GM12891 (cell line): ENCODE data around the gene MIPEP.

Source experiments
- DNase-seq: peaks from one replicate; pipeline ENCODE4 v3.0.0; 2011; ENCODE audit warnings: low spot score; ENCODE audit not compliant: insufficient read length
- FAIRE-seq: peaks from 2 replicates; lab custom pipeline; 2011; peaks lifted over from hg19 to GRCh38; lab: Jason Lieb, UNC
- PAX5 ChIP-seq: IDR thresholded peaks from 2 replicates; pipeline ENCODE4 v1.6.1; 2011; ENCODE audit warnings: low read length, moderate library complexity, mild to moderate bottlenecking; ENCODE audit not compliant: insufficient read depth, severe bottlenecking
- POLR2A ChIP-seq: IDR thresholded peaks from 2 replicates; pipeline ENCODE4 v1.6.1; 2011; ENCODE audit warnings: low read depth, low read length, control low read depth
- POLR2AphosphoS5 ChIP-seq: IDR thresholded peaks from 2 replicates; pipeline ENCODE4 v1.6.1; 2011; ENCODE audit warnings: low read depth, low read length, control low read depth
- POU2F2 ChIP-seq: IDR thresholded peaks from 2 replicates; pipeline ENCODE4 v1.6.1; 2011; ENCODE audit warnings: low read depth, mild to moderate bottlenecking, control low read depth, low read length, moderate library complexity
- SPI1 ChIP-seq: IDR thresholded peaks from 2 replicates; pipeline ENCODE4 v1.6.1; 2011; ENCODE audit warnings: low read depth, low read length, control low read depth
- TAF1 ChIP-seq: IDR thresholded peaks from 2 replicates; pipeline ENCODE4 v1.6.1; 2011; ENCODE audit warnings: low read depth, low read length, control low read depth

MIPEP gene

DNA sequence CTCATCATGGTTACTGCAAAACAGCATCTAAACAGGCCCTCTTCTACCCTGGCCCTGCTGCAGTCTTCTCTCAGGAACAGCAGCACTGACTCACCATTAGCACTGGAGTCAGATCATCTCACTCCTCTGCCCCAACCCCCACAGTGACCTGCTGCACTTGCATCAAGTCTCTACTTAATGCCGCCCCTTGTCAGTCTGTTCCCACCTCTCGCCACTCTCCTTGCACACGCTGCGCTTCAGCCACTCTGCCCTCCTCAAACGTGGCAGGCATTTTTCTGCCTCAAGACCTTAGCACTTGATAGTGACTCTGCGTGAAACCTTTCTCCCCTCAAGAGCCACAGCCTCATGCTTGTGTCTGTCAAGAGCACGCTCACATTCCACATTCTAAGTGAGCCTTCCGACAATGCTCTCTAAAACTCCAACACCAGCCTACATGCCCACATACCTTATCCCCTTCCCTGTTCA, 22.1 kb downstream of the MIPEP start:
- TF ChIP-seq TAF1 (no peak), PAX5 (no peak), POU2F2 (no peak), POLR2A (no peak), SPI1 (no peak), POLR2AphosphoS5 (no peak)
- DNase-seq (no peak), FAIRE-seq (no peak)

DNA sequence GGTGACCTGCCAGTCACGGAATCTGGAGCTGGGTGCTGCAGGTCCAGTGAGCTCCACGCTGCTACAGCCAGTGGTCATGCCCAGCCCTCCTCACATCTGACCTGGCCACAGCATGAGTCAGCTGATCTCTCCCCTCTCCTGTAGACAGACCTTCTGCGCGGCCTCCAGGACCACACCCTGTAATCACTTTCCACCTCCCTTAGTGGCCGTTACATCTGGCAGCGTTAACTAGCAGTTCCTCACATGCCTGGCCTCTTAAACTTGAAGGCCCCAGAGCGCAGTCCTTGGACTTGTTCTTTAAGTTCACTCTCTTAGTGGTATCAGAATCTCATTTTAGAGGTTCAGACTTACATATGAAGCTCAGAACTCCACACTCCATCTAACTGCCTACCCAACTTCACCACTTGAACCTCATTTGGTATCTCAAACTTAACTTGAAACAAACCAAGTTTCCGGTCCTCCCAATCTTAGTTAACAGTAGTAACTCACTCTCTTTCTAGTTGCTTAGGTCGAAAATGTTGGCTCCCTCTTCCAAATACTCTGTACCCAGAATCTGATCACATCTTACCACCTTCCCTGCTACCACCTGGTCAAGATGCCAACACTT, 22.7 kb downstream of the MIPEP start:
- peak; percentile 16 for FAIRE-seq
- no peak for TF ChIP-seq PAX5
- TF ChIP-seq SPI1, result no peak
- no peak for DNase-seq

DNA sequence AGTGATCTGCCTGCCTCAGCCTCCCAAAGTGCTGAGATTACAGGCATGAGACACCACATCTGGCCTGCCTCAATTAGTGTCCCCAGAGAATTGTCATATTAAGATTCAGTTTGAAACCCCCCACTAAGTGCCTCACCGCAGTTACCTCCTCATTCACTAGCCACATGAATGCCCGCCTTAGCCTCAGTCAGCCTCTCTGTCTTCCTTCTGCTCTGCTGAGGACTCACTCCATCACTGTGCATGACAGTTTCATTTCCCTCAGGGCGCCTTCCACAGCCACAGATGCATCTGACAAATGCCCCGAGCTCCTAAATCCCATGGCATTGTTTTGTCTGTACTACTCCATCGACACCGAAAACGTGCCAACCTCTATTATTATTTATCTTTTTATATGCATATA, 23.3 kb downstream of the MIPEP start:
- no peak for FAIRE-seq
- TF ChIP-seq POLR2AphosphoS5, result no peak
- TF ChIP-seq SPI1, result peak; percentile 14; the same call in 1 of the 2 replicates
- no peak for DNase-seq

DNA sequence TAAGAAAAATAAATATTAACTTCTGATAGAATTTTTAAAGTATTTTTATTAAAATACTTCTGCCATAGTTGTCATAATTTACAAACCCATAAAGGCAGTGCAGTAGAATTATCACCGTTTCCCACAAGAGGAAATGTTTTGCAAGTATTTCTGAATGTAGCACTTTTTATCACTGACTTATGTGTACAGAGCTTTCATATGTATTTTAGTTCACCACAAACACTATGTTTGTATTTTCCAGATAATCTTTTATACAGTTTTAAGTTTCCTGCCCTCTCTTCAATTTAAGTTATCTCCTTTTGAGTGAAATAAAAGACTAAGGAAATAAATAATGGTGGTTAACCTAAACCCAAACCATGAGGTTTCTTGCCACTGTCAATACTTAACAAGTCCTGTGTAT, 24.2 kb downstream of the MIPEP start:
- TF ChIP-seq SPI1, result no peak
- TF ChIP-seq POU2F2, result no peak
- no peak for TF ChIP-seq PAX5
- no peak for TF ChIP-seq POLR2A
- TF ChIP-seq POLR2AphosphoS5, result no peak
- no peak for TF ChIP-seq TAF1
- FAIRE-seq (no peak), DNase-seq (no peak)

DNA sequence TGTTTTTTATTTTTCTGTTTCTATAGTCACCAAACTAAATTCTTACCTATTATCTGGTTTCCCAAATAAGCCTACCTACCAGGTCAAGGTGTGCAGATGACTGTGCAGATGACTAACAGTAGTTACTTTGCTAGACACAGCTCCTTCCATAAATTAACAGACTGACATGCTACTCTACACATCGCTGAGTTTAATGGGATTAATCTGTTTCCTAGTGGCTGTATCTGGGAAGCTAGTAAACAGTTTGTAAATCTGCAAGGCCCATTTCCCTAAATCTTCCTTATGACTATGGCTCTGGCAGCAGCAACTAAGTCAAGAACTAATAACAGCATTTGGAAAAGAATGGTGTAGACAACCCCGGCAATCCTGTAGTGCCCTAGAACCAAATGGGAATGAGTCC, 27.9 kb downstream of the MIPEP start:
- FAIRE-seq, result no peak
- DNase-seq, result no peak
- no peak for TF ChIP-seq SPI1

DNA sequence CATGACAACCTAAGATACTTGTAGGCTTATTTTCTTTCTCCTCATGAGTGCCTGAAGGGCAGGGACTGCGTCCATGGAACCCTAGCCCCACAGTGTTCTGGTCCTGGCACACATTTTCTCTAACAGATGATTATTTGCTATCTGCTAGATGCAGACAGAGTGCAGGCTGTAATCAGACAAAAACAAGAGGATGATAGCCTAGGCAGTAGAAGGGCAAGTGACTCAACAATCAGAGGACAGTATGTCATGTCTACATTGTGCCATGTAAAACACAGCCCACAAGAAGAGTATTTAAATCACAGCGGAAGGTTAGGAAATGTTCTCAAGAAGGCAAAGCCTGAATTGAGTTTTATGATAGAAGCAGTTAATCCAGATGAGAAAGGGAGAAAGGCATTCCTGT, 29.3 kb downstream of the MIPEP start:
- DNase-seq, result no peak
- TF ChIP-seq POU2F2 (no peak), TAF1 (no peak), POLR2A (no peak), POLR2AphosphoS5 (no peak), SPI1 (no peak), PAX5 (no peak)
- FAIRE-seq, result peak; percentile 59

DNA sequence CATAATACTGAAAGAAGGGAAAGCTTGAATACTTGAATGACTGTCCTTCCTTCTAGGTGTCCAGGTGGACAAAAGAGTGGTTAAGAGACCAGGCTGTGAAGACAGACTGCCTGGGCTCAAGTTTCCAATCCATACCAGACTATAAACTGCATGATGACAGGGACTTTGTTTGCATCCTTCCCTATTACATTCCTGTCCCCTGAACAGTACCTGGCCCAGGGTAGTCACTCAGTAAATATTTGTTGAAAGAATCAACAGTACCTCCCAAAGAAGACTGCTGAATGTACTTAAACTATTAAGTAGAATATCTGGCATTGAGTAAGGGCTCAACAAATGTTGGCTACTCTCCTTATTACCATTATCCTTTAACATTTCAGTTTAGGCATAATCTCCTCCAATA, 29.7 kb downstream of the MIPEP start:
- no peak for TF ChIP-seq POLR2A
- TF ChIP-seq POU2F2, result no peak
- TF ChIP-seq TAF1, result no peak
- no peak for TF ChIP-seq POLR2AphosphoS5
- no peak for TF ChIP-seq PAX5
- TF ChIP-seq SPI1, result no peak
- FAIRE-seq (no peak), DNase-seq (no peak)

DNA sequence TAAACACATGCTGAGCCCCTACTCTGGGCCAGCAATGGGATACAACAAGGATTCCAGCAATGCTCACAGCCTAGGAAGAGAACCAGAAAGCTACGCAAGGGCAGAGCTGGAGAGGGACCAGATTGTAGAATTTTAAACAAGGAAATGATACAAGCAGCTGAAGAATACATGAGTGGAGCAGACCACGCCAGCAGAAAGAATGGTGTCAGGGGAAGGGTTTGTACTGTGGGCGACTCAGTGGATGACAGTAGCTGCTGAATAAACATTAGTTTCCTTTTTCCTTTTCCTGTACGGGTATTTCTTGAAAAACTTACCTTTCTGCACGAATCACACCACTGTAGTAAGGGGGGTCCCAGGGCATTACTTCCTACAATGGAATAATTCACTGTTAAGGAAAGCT, 30.7 kb downstream of the MIPEP start:
- no peak for FAIRE-seq
- TF ChIP-seq SPI1, result no peak
- no peak for TF ChIP-seq PAX5
- no peak for TF ChIP-seq POLR2AphosphoS5
- no peak for TF ChIP-seq POLR2A
- TF ChIP-seq POU2F2, result no peak
- no peak for TF ChIP-seq TAF1
- DNase-seq, result no peak

DNA sequence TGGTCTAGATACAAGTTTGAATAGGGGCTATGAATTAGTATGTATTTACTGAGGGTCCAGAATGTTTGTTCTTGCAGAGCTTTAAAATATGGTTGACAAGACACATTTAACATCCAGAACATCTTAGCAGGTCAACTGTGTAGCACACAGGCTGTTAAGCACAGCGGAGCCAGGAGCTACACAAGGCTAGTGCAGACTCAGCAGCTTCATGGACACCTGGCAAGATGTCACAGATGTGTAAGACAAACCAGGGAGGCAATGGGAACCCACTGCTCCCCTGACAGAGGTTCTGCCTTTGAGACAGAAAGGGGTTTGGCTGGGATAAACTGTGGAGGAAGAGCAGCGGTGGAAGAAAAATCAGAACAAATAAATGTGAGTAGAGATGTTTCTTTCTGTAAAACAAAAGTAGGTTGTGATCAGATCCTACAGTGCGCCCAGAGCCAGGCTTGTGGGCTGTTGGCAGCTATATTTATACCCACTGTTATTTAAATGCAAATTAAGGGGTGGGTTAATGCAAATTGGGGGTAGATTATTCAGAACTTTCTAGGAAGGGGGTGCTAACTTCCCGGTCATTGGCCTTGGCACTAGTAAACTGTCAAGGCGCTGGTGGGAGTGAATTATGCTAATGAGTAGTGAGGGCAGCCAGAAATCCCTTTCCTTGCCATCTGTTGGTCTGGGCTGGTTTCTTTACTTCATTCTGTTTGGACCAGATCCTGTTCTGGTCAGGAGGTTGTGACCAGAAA, 33.0 kb downstream of the MIPEP start:
- TF ChIP-seq POLR2A, result no peak
- TF ChIP-seq POU2F2, result no peak; the same call in 1 of the 2 replicates
- no peak for TF ChIP-seq SPI1
- no peak for TF ChIP-seq POLR2AphosphoS5
- no peak for TF ChIP-seq TAF1
- no peak for TF ChIP-seq PAX5
- FAIRE-seq (peak; percentile 71), DNase-seq (no peak)

DNA sequence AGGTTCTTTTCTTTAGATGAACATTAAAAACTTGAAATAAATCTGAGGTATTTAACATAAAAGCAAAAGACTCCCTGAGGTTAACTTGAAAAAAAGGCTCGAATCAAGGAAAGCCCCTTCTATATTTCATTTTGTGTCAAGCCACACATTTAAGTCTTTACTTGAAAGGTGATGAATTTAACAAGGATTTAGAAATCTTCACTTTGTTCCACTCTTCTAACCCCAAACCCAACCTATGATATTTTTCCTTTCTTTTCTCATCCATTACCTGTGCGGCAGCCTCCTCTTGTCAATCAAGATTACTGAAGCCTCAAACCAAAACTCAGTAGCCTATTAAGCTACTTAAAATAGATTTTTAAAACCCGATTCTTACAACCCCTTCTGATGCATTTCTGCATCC, 33.8 kb downstream of the MIPEP start:
- FAIRE-seq, result no peak
- DNase-seq, result no peak
- TF ChIP-seq SPI1 (no peak), POLR2A (no peak), POU2F2 (no peak), TAF1 (no peak), PAX5 (no peak), POLR2AphosphoS5 (no peak)
